Endothelial cell of umbilical vein (primary cell): Measurements from ENCODE around the gene PRKCB. TPM values are rescaled to one million over a fixed set of nuclear protein-coding genes. Genes with fewer than 3 reads are reported as not detected.

Experiments
- BruUV-seq: library from RNA; stranded (reverse); fragments of 400-500 nt; replicated peaks from 2 replicates; lab custom pipeline; 2021; lab: Mats Ljungman, UMichigan
- CTCF ChIA-PET: fragments of 300-600, 350-600 bp; sonication (Branson Sonifier 250); formaldehyde crosslinking; loops from one replicate; lab custom pipeline; 2021; ENCODE audit warnings: antibody characterized with exemption, inconsistent platforms; lab: Charles Lee
- POLR2A ChIA-PET: fragments of 300-600, 350-600 bp; sonication (Branson Sonifier 250); formaldehyde crosslinking; loops from one replicate; lab custom pipeline; 2021; ENCODE audit warnings: antibody characterized with exemption, inconsistent platforms; lab: Charles Lee
- DNase-seq: peaks from one replicate; pipeline ENCODE4 v3.0.0-alpha.2; 2011; ENCODE audit warnings: low read depth, low spot score
- FAIRE-seq: peaks from 2 replicates; lab custom pipeline; 2011; peaks lifted over from hg19 to GRCh38; lab: Jason Lieb, UNC
- H2AFZ ChIP-seq: 2 replicates; pipeline ENCODE4 v1.6.0; 2012; ENCODE audit warnings: low read depth, low read length, control low read depth, inconsistent platforms
- H3K27ac ChIP-seq: 2 replicates; pipeline ENCODE4 v1.5.1; 2011; ENCODE audit warnings: low read depth, mild to moderate bottlenecking, control low read depth, low read length, moderate library complexity; ENCODE audit not compliant: insufficient read depth
- H3K27me3 ChIP-seq, 2 experiments: 2 replicates each; pipeline versions ENCODE4 v1.6.0 to v1.6.1; 2011; ENCODE audit warnings: low read length in 2 of 2, mixed read lengths in 1 of 2; ENCODE audit not compliant: control insufficient read depth in 2 of 2, insufficient read depth in 2 of 2
- H3K36me3 ChIP-seq, 2 experiments: 2 replicates in 1 of 2; 3 replicates in 1 of 2; pipeline ENCODE4 v1.5.1; 2011; ENCODE audit warnings: low read length in 2 of 2, mild to moderate bottlenecking in 1 of 2, moderate library complexity in 1 of 2; ENCODE audit not compliant: control insufficient read depth in 2 of 2, insufficient read depth in 2 of 2; ENCODE audit errors: extremely low read depth in 1 of 2
- H3K4me1 ChIP-seq: 3 replicates; pipeline ENCODE4 v1.5.1; 2011; ENCODE audit warnings: mild to moderate bottlenecking, low read length; ENCODE audit not compliant: control insufficient read depth, insufficient read depth; ENCODE audit errors: extremely low read depth
- H3K4me2 ChIP-seq: 2 replicates; pipeline ENCODE4 v1.6.1; 2011; ENCODE audit warnings: low read length, control low read depth, mixed read lengths; ENCODE audit not compliant: insufficient read depth
- H3K4me3 ChIP-seq, 3 experiments: fragments of 200-600 bp in 1 of 3; sonication (generic), shearing (Covaris generic) in 1 of 3; replicated peaks in 1 of 3; 2 replicates each; pipeline ENCODE4 v1.5.1; 2011 to 2016; ENCODE audit warnings: control low read depth in 3 of 3, low read length in 3 of 3, mild to moderate bottlenecking in 2 of 3, inconsistent platforms in 1 of 3, low read depth in 1 of 3, moderate library complexity in 1 of 3; ENCODE audit not compliant: insufficient read depth in 1 of 3
- H3K79me2 ChIP-seq: 2 replicates; pipeline ENCODE4 v1.6.0; 2012; ENCODE audit warnings: low read length, inconsistent platforms; ENCODE audit not compliant: control insufficient read depth, insufficient read depth
- H3K9ac ChIP-seq: replicated peaks from 2 replicates; pipeline ENCODE3; 2011; ENCODE audit warnings: low read length, control low read depth; ENCODE audit not compliant: insufficient read depth; ENCODE audit errors: extremely low read depth
- H3K9me1 ChIP-seq: replicated peaks from 3 replicates; pipeline ENCODE4 v1.6.0; 2011; ENCODE audit warnings: mild to moderate bottlenecking, low read length; ENCODE audit not compliant: control insufficient read depth, insufficient read depth; ENCODE audit errors: extremely low read depth
- H3K9me3 ChIP-seq: replicated peaks from 2 replicates; pipeline ENCODE4 v1.5.1; 2012; ENCODE audit warnings: low read length, inconsistent platforms; ENCODE audit not compliant: control insufficient read depth, insufficient read depth
- H4K20me1 ChIP-seq: replicated peaks from 2 replicates; pipeline ENCODE3; 2011; ENCODE audit warnings: mild to moderate bottlenecking, low read length; ENCODE audit not compliant: control insufficient read depth, insufficient read depth; ENCODE audit errors: extremely low read depth
- EZH2 ChIP-seq: IDR thresholded peaks from 2 replicates; pipeline ENCODE4 v1.6.1; 2012; ENCODE audit warnings: borderline replicate concordance, low read depth, mild to moderate bottlenecking, moderate library complexity, low read length, inconsistent platforms; ENCODE audit not compliant: severe bottlenecking
- FOS ChIP-seq: IDR thresholded peaks from 2 replicates; pipeline ENCODE4 v1.6.1; 2011; ENCODE audit warnings: mild to moderate bottlenecking, low read length, moderate library complexity, borderline replicate concordance; ENCODE audit not compliant: insufficient read depth
- GATA2 ChIP-seq: IDR thresholded peaks from 2 replicates; pipeline ENCODE4 v1.7.0; 2011; ENCODE audit warnings: low read depth, mild to moderate bottlenecking, moderate library complexity, mixed read lengths, low read length; ENCODE audit not compliant: insufficient read length, insufficient read depth
- JUN ChIP-seq: IDR thresholded peaks from 2 replicates; pipeline ENCODE4 v1.6.1; 2011; ENCODE audit warnings: borderline replicate concordance, low read depth; ENCODE audit not compliant: insufficient read length, insufficient read depth
- MYC ChIP-seq: IDR thresholded peaks from one replicate; pipeline ENCODE4 v1.6.1; 2011; ENCODE audit warnings: mild to moderate bottlenecking, low read depth, low read length
- POLR2A ChIP-seq: IDR thresholded peaks from 2 replicates; pipeline ENCODE4 v1.6.1; 2012; ENCODE audit warnings: low read depth, mild to moderate bottlenecking, control low read depth, low read length
- POLR2AphosphoS5 ChIP-seq: IDR thresholded peaks from 2 replicates; pipeline ENCODE4 v1.6.1; 2012; ENCODE audit warnings: low read depth, mild to moderate bottlenecking, control low read depth, low read length, moderate library complexity; ENCODE audit not compliant: insufficient read depth
- dilution Hi-C: fragments of 300-500 bp; cut with MboI; formaldehyde crosslinking; loops from one replicate; pipeline ENCODE4 v1.15.0; 2019; ENCODE audit warnings: low sequenced_read_pairs; ENCODE audit not compliant: extremely low pct_ligation_motif_present
- intact Hi-C: fragments of 100-400 bp; cut with micrococcal nuclease; formaldehyde crosslinking; loops from one replicate; pipeline ENCODE4 v1.10.0; 2022
- polyA plus RNA-seq, 4 experiments: library from polyadenylated mRNA; depleted of rRNA in 3 of 4; stranded (reverse) in 3 of 4; unstranded in 1 of 4; fragments of >200 nt; gene quantifications; 2 replicates each; pipeline versions ENCODE4 v1.2.1 to v1.2.3, GENCODE V29; 2011 to 2012; ENCODE audit warnings: missing spikeins in 1 of 4
- total RNA-seq: library from RNA; stranded (reverse); gene quantifications from 2 replicates; pipeline ENCODE4 v1.2.3, GENCODE V29; 2021
- TF ChIP-seq, protein P1 (sequence below), 2 donors: IDR thresholded peaks; 1 replicate in 1 of 2; 2 replicates in 1 of 2; pipeline ENCODE4 v1.5.1; 2011; ENCODE audit warnings: low read length in 2 of 2, mild to moderate bottlenecking in 2 of 2, moderate library complexity in 2 of 2, control low read depth in 1 of 2, inconsistent platforms in 1 of 2, low read depth in 1 of 2; ENCODE audit not compliant: insufficient read depth in 1 of 2; ENCODE audit errors: extremely low read depth in 1 of 2
- TF ChIP-seq, protein P2 (sequence below): IDR thresholded peaks from 2 replicates; pipeline ENCODE4 v1.6.1; 2011; ENCODE audit not compliant: insufficient read depth, insufficient read length

PRKCB gene
- total and polyA plus RNA-seq, 2 donors (not counting 3 experiments of a cell fraction or from before 2014, with no cell fraction given): 0.01 TPM; not detected in 1

DNA sequence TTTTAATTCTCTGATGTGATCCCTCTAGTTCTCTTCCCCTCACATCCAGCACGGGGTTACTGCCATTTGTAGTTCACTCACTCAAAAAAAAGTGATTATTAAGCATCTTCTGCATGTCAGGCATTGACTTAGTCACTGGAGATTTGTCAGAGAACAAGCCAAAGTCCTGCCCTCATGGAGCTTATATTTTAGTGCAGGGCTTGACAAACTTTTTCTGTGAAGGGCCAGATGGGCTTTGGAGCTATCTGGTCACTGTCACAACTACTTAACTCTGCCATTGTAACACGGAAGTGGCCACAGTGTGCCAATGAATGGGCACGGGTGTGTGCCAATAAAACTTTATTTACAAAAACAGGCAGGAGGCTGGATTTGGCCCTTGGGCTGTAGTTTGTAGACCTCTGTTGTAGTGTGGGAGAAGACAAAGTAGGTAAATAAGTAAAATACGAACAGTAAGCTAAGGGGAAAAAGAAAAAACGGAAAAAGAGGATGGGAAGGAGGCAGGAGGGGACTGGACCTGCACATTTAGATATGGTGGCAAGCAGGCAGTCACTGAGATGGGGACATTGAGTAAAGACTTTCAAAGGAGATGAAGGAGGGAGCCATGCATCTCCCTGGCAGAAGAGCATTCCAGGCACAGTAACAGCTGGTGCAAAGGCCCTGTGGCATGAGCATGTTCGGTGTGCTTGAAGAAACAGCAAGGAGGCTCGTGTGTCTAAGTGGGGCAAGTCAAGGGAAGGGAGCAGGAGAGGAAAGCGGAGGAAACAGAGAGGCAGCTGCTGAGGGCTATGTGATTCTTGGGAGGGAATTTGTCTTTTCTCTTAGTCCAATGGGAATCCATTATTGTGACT lies 217.5 kb downstream of the PRKCB start:
- intact Hi-C loops (no loop called here), dilution Hi-C loops (no loop called here)
- no peaks in the 10 kb centered on the region for H3K9me3 ChIP-seq
- TF ChIP-seq, protein P1, sequence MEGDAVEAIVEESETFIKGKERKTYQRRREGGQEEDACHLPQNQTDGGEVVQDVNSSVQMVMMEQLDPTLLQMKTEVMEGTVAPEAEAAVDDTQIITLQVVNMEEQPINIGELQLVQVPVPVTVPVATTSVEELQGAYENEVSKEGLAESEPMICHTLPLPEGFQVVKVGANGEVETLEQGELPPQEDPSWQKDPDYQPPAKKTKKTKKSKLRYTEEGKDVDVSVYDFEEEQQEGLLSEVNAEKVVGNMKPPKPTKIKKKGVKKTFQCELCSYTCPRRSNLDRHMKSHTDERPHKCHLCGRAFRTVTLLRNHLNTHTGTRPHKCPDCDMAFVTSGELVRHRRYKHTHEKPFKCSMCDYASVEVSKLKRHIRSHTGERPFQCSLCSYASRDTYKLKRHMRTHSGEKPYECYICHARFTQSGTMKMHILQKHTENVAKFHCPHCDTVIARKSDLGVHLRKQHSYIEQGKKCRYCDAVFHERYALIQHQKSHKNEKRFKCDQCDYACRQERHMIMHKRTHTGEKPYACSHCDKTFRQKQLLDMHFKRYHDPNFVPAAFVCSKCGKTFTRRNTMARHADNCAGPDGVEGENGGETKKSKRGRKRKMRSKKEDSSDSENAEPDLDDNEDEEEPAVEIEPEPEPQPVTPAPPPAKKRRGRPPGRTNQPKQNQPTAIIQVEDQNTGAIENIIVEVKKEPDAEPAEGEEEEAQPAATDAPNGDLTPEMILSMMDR (IDR thresholded peaks at IDR 0.05; ENCODE audit: extremely low read depth in 1 of 2, insufficient read depth in 1 of 2, low read depth in 1 of 2, low read length in 2 of 2): no peak
- H3K27me3 ChIP-seq: peaks cover 0 to 1% of the 10 kb centered on the region in 2 experiments
- BruUV-seq: no TSS peak
- ChIA-PET CTCF (interaction anchor here (1.2 to 2.9 kb wide), 3 partner anchors 17 to 463 kb away, joined by 4 to 12 read pairs (median 5); no protein-coding TSS in a partner anchor), POLR2A (no interaction called here)
- H3K4me1 ChIP-seq: no peaks in the 10 kb centered on the region
- H3K27ac ChIP-seq: no peak overlapping the region
- FAIRE-seq (no peak), DNase-seq (no peak)
- H3K9me1 ChIP-seq: no peaks in the 10 kb centered on the region
- H3K4me3 ChIP-seq: no peak overlapping the region
- no peaks in the 10 kb centered on the region for H3K36me3 ChIP-seq
- no peak overlapping the region for H2AFZ ChIP-seq
- H3K4me2 ChIP-seq: no peak overlapping the region
- H3K9ac ChIP-seq: no peak overlapping the region
- H3K79me2 ChIP-seq: no peaks in the 10 kb centered on the region
- no peaks in the 10 kb centered on the region for H4K20me1 ChIP-seq

DNA sequence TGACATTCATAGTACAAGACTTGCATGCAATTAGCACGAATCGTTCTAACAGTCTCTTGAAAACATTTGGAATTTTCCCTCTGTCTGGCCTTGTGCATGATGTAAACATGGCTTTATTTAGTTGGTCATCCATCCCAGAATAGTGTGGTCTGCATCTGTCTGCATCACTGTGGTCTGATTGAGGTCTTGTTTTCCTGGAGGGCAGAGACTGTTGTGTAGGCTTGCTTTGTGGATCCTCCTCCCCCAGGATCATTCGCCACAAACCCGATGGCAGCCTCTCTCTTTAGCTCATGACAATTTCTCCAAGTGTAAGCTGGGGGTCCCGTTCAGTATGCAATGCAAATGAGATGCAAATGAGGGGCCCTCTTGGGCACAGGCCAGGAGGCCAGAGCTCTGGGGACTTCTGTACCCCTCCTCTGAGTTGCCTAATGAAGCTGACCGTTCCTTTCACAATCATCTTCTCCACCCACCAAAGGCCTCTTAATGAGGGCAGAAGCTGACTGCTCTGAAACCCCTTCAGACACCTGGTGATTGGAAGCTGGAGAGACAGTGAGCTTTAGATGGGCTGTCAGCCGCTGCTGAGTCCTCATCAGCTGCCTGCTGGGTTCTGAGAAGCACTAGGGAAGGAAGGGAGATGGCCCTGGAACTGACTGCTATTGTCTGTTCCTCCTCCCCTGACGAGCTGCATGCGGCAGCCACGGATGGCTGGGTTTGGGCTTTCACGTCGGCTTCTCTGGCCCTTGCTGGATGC lies 219.1 kb downstream of the PRKCB start:
- Histone ChIP-seq H3K4me1 (no peaks in the 10 kb centered on the region), H3K4me2 (no peak overlapping the region), H3K27ac (no peak overlapping the region), H3K36me3 (no peaks in the 10 kb centered on the region), H3K9me1 (no peaks in the 10 kb centered on the region), H3K9me3 (no peaks in the 10 kb centered on the region), H3K4me3 (no peak overlapping the region), H3K9ac (no peak overlapping the region), H3K27me3 (peaks cover 0 to 1% of the 10 kb centered on the region in 2 experiments), H2AFZ (no peak overlapping the region), H3K79me2 (no peaks in the 10 kb centered on the region), H4K20me1 (no peaks in the 10 kb centered on the region)
- no peak for DNase-seq
- TF ChIP-seq, protein P1 (IDR thresholded peaks at IDR 0.05; ENCODE audit: extremely low read depth in 1 of 2, insufficient read depth in 1 of 2, low read depth in 1 of 2, low read length in 2 of 2): no peak
- TF ChIP-seq MYC (no peak), POLR2AphosphoS5 (no peak), GATA2 (no peak), EZH2 (no peak), POLR2A (no peak), JUN (no peak), FOS (no peak)
- TF ChIP-seq, protein P2, sequence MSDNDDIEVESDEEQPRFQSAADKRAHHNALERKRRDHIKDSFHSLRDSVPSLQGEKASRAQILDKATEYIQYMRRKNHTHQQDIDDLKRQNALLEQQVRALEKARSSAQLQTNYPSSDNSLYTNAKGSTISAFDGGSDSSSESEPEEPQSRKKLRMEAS: no peak
- CTCF ChIA-PET: interaction anchor here (1.1 to 2.9 kb wide), 4 partner anchors 16 to 462 kb away, joined by 3 to 12 read pairs (median 5); no protein-coding TSS in a partner anchor
- POLR2A ChIA-PET: no interaction called here
- no peak for FAIRE-seq
- dilution Hi-C loops (no loop called here), intact Hi-C loops (no loop called here)
- BruUV-seq: no TSS peak
